Mucosa of stomach (tissue), 1 donor: ENCODE results near the gene THEMIS2.
"Not testable (repeated sequence)": the region's sequence is repeated elsewhere in the genome, so short reads cannot be mapped to it uniquely, and the experiment has no call there.

ENCODE experiments used
- H3K27me3 ChIP-seq: one replicate; pipeline ENCODE4 v1.7.0; 2013; ENCODE audit warnings: mild to moderate bottlenecking, low read length; ENCODE audit not compliant: control insufficient read depth, insufficient read depth
- H3K36me3 ChIP-seq: one replicate; pipeline ENCODE4 v1.7.0; 2013; ENCODE audit warnings: low read length; ENCODE audit not compliant: control insufficient read depth, insufficient read depth
- H3K4me1 ChIP-seq: one replicate; pipeline ENCODE4 v1.7.0; 2013; ENCODE audit warnings: mild to moderate bottlenecking, low read length; ENCODE audit not compliant: control insufficient read depth, insufficient read depth
- H3K4me3 ChIP-seq: one replicate; pipeline ENCODE4 v1.7.0; 2013; ENCODE audit warnings: low read length
- H3K9ac ChIP-seq: one replicate; pipeline ENCODE4 v1.7.0; 2013; ENCODE audit warnings: mild to moderate bottlenecking, low read length, moderate library complexity
- H3K9me3 ChIP-seq: one replicate; pipeline ENCODE4 v1.7.0; 2013; ENCODE audit warnings: mild to moderate bottlenecking, low read length, moderate library complexity; ENCODE audit not compliant: control insufficient read depth
- donor health status: Pancreatic carcinoma.

Gene THEMIS2

GRCh38 chr1:27872059-27872801 lies at the start of gene THEMIS2:
Gene THEMIS2, plus strand, starts transcription at chr1:27872544. Its CDS starts 28 bp downstream, at chr1:27872572.
- Histone ChIP-seq H3K9me3 (no peaks in the 10 kb centered on the region), H3K27me3 (peaks cover 9% of the 10 kb centered on the region), H3K4me1 (peaks cover 10% of the 10 kb centered on the region), H3K4me3 (peak within 1 kb of the TSS; percentile 23), H3K36me3 (no peaks in the 10 kb centered on the region), H3K9ac (peak within 1 kb of the TSS; percentile 77)

- no peaks in the 10 kb centered on the region for H3K36me3 ChIP-seq
Measured at GRCh38 chr1:27823784-27824183, 48.6 kb upstream of the THEMIS2 start.

GRCh38 chr1:27824411-27824810 lies 47.9 kb upstream of the THEMIS2 start:
- Histone ChIP-seq H3K36me3 (no peaks in the 10 kb centered on the region), H3K27me3 (no peaks in the 10 kb centered on the region), H3K9ac (no peak overlapping the region), H3K4me3 (no peak overlapping the region), H3K4me1 (no peaks in the 10 kb centered on the region), H3K9me3 (no peaks in the 10 kb centered on the region)

More at GRCh38 chr1:27823784-27824183, 48.6 kb upstream of the THEMIS2 start:
- no peaks in the 10 kb centered on the region for H3K9me3 ChIP-seq
- no peak overlapping the region for H3K4me3 ChIP-seq
- H3K9ac ChIP-seq, result no peak overlapping the region
- no peaks in the 10 kb centered on the region for H3K27me3 ChIP-seq
- no peaks in the 10 kb centered on the region for H3K4me1 ChIP-seq

- peaks cover 14% of the 10 kb centered on the region for H3K4me1 ChIP-seq
- not testable (repeated sequence) for H3K9me3 ChIP-seq, H3K9ac ChIP-seq, H3K27me3 ChIP-seq, H3K36me3 ChIP-seq, H3K4me3 ChIP-seq
Measured at GRCh38 chr1:27829339-27829960, 42.9 kb upstream of the THEMIS2 start.

GRCh38 chr1:27830621-27831440 lies 41.5 kb upstream of the THEMIS2 start, which contains the start of gene PPP1R8:
Gene PPP1R8, plus strand, starts transcription at chr1:27830782. Its CDS starts 54 bp downstream, at chr1:27830836.
- H3K9me3 ChIP-seq, result no peaks in the 10 kb centered on the region
- H3K4me3 ChIP-seq, result peak within 1 kb of the TSS; percentile 69
- H3K9ac ChIP-seq, result peak within 1 kb of the TSS; percentile 97
- no peaks in the 10 kb centered on the region for H3K36me3 ChIP-seq
- peaks cover 14% of the 10 kb centered on the region for H3K4me1 ChIP-seq
- no peaks in the 10 kb centered on the region for H3K27me3 ChIP-seq

GRCh38 chr1:27831568-27832410 lies 40.6 kb upstream of the THEMIS2 start:
- H3K4me3 ChIP-seq, result peak overlapping the region; percentile 69
- H3K4me1 ChIP-seq, result peaks cover 14% of the 10 kb centered on the region
- H3K9me3 ChIP-seq, result no peaks in the 10 kb centered on the region
- H3K9ac ChIP-seq, result peak overlapping the region; percentile 97
- no peaks in the 10 kb centered on the region for H3K27me3 ChIP-seq
- no peaks in the 10 kb centered on the region for H3K36me3 ChIP-seq

- Histone ChIP-seq H3K4me1 (peaks cover 14% of the 10 kb centered on the region), H3K27me3 (no peaks in the 10 kb centered on the region), H3K9me3 (no peaks in the 10 kb centered on the region), H3K4me3 (no peak overlapping the region), H3K36me3 (no peaks in the 10 kb centered on the region), H3K9ac (no peak overlapping the region)
Measured at GRCh38 chr1:27832762-27833161, 39.6 kb upstream of the THEMIS2 start.

GRCh38 chr1:27833470-27833869 lies 38.9 kb upstream of the THEMIS2 start:
- no peak overlapping the region for H3K4me3 ChIP-seq
- peaks cover 14% of the 10 kb centered on the region for H3K4me1 ChIP-seq
- no peak overlapping the region for H3K9ac ChIP-seq
- H3K27me3 ChIP-seq, result no peaks in the 10 kb centered on the region
- no peaks in the 10 kb centered on the region for H3K36me3 ChIP-seq
- H3K9me3 ChIP-seq, result no peaks in the 10 kb centered on the region

- Histone ChIP-seq H3K27me3 (no peaks in the 10 kb centered on the region), H3K36me3 (no peaks in the 10 kb centered on the region), H3K9ac (no peak overlapping the region), H3K4me3 (no peak overlapping the region), H3K9me3 (no peaks in the 10 kb centered on the region), H3K4me1 (peaks cover 9% of the 10 kb centered on the region)
Measured at GRCh38 chr1:27835046-27835445, 37.3 kb upstream of the THEMIS2 start.

GRCh38 chr1:27835501-27835900 lies 36.8 kb upstream of the THEMIS2 start:
- H3K27me3 ChIP-seq, result no peaks in the 10 kb centered on the region
- no peak overlapping the region for H3K9ac ChIP-seq
- H3K9me3 ChIP-seq, result no peaks in the 10 kb centered on the region
- peaks cover 9% of the 10 kb centered on the region for H3K4me1 ChIP-seq
- no peaks in the 10 kb centered on the region for H3K36me3 ChIP-seq
- no peak overlapping the region for H3K4me3 ChIP-seq

- peaks cover 11% of the 10 kb centered on the region for H3K36me3 ChIP-seq
- H3K4me1 ChIP-seq, result no peaks in the 10 kb centered on the region
- no peak overlapping the region for H3K4me3 ChIP-seq
- no peaks in the 10 kb centered on the region for H3K27me3 ChIP-seq
- no peaks in the 10 kb centered on the region for H3K9me3 ChIP-seq
- no peak overlapping the region for H3K9ac ChIP-seq
Measured at GRCh38 chr1:27849951-27850350, 22.4 kb upstream of the THEMIS2 start.
